ENCODE results near the gene KLHDC7A.
"Not testable (repeated sequence)": the region's sequence is repeated elsewhere in the genome, so short reads cannot be mapped to it uniquely, and the experiment has no call there.

The KLHDC7A gene

GRCh38 chr1:18447509-18448220, 33.1 kb upstream of the KLHDC7A start:
- TF ChIP-seq CTCF (IDR thresholded peaks at IDR 0.05; ENCODE audit: insufficient read depth, missing control alignments) = no peak
- no peak for FAIRE-seq
- no peak for DNase-seq (ENCODE audit: insufficient read length, low spot score)

- no peak for DNase-seq (ENCODE audit: insufficient read length, low spot score)
- FAIRE-seq = no peak
- no peak for TF ChIP-seq CTCF (IDR thresholded peaks at IDR 0.05; ENCODE audit: insufficient read depth, missing control alignments)
These were observed 31.8 kb upstream of the KLHDC7A start for GRCh38 chr1:18448889-18449288.

- TF ChIP-seq CTCF (IDR thresholded peaks at IDR 0.05; ENCODE audit: insufficient read depth, missing control alignments) = no peak
- no peak for FAIRE-seq
- no peak for DNase-seq (ENCODE audit: insufficient read length, low spot score)
These were observed 28.2 kb upstream of the KLHDC7A start for GRCh38 chr1:18452550-18452949.

- FAIRE-seq (no peak), DNase-seq (ENCODE audit: insufficient read length, low spot score) (no peak)
- TF ChIP-seq CTCF (IDR thresholded peaks at IDR 0.05; ENCODE audit: insufficient read depth, missing control alignments) = no peak
These were observed 22.3 kb upstream of the KLHDC7A start for GRCh38 chr1:18458133-18459092.

- no peak for TF ChIP-seq CTCF (IDR thresholded peaks at IDR 0.05; ENCODE audit: insufficient read depth, missing control alignments)
- FAIRE-seq (no peak), DNase-seq (ENCODE audit: insufficient read length, low spot score) (no peak)
These were observed 19.1 kb upstream of the KLHDC7A start for GRCh38 chr1:18461656-18462055.

- not testable (repeated sequence) for DNase-seq (ENCODE audit: insufficient read length, low spot score); FAIRE-seq
These were observed 18.2 kb upstream of the KLHDC7A start for GRCh38 chr1:18462517-18462916.

GRCh38 chr1:18463063-18463462, 17.7 kb upstream of the KLHDC7A start:
- no peak for FAIRE-seq
- no peak for TF ChIP-seq CTCF (IDR thresholded peaks at IDR 0.05; ENCODE audit: insufficient read depth, missing control alignments)
- no peak for DNase-seq (ENCODE audit: insufficient read length, low spot score)
